Measurements from ENCODE around the gene HINT3. TPM values are rescaled to one million over a fixed set of nuclear protein-coding genes. Genes with fewer than 3 reads are reported as not detected.

Gene HINT3
- total RNA-seq, 1 experiment from 2014 or later, result 12.7 TPM

DNA sequence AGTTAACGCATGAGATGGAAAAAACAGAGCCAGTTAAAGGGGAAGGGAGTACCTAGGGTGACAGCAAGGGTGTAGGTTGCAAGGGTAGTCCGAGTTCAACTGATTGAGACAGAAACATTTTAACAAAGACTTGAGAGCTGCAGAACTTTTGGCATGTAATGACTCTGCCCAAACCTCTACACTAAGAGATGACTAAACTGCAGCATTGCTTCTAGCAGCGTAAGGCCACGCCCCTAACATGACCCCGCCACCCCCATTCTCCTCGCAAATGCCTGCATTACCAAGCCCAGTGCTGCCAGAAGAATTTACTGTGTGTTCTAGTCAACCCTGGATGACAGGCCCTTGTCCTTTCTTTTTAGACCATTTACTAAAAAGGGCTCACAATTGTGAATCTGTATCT is 6.3 kb upstream of the HINT3 start:
- H3K4me3 ChIP-seq (replicated peaks in 1 of 2; ENCODE audit: low read depth in 1 of 2, low read length in 2 of 2), result no peak overlapping the region
- H4K20me1 ChIP-seq (ENCODE audit: insufficient read depth), result no peaks in the 10 kb centered on the region
- BruUV-seq (replicated peaks), result no TSS peak
- H3K9me2 ChIP-seq (ENCODE audit: insufficient read depth), result no peaks in the 10 kb centered on the region
- ATAC-seq (no peak), DNase-seq (ENCODE audit: low read depth, low spot score) (no peak)
- no peaks in the 10 kb centered on the region for H3K36me3 ChIP-seq (ENCODE audit: control insufficient read depth in 1 of 2, insufficient read depth in 2 of 2, low read length in 2 of 2)
- H2AFZ ChIP-seq (ENCODE audit: low read depth, low read length, poor library complexity, severe bottlenecking), result no peak overlapping the region
- no peaks in the 10 kb centered on the region for H3K27me3 ChIP-seq (ENCODE audit: insufficient read depth, low read length)
- TF ChIP-seq SIN3A (IDR thresholded peaks at IDR 0.05; ENCODE audit: low read depth) (no peak), CBX3 (IDR thresholded peaks at IDR 0.05; ENCODE audit: low read depth) (no peak), SP1 (IDR thresholded peaks at IDR 0.05; ENCODE audit: low read depth) (no peak), ZFX (IDR thresholded peaks at IDR 0.05) (no peak), CEBPB (IDR thresholded peaks at IDR 0.05; ENCODE audit: low read depth) (no peak), TCF7L2 (IDR thresholded peaks at IDR 0.05; ENCODE audit: borderline replicate concordance, extremely low read depth, insufficient read depth, insufficient read length) (no peak), EZH2phosphoT487 (IDR thresholded peaks at IDR 0.05; ENCODE audit: borderline replicate concordance) (no peak), FOSL1 (IDR thresholded peaks at IDR 0.05; ENCODE audit: low read depth) (no peak), POLR2A (IDR thresholded peaks at IDR 0.05; ENCODE audit: borderline replicate concordance, extremely low read depth, insufficient read depth, insufficient read length) (no peak), YY1 (IDR thresholded peaks at IDR 0.05; ENCODE audit: extremely low read depth, insufficient replicate concordance, low read depth, low read length) (no peak), ELF1 (IDR thresholded peaks at IDR 0.05; ENCODE audit: borderline replicate concordance, low read depth) (no peak), ZNF274 (IDR thresholded peaks at IDR 0.05; ENCODE audit: low read depth, low read length) (no peak), RAD21 (IDR thresholded peaks at IDR 0.05; ENCODE audit: low read depth) (no peak), SRF (IDR thresholded peaks at IDR 0.05; ENCODE audit: low read depth) (no peak), JUND (IDR thresholded peaks at IDR 0.05) (no peak)
- TF ChIP-seq, protein P1, sequence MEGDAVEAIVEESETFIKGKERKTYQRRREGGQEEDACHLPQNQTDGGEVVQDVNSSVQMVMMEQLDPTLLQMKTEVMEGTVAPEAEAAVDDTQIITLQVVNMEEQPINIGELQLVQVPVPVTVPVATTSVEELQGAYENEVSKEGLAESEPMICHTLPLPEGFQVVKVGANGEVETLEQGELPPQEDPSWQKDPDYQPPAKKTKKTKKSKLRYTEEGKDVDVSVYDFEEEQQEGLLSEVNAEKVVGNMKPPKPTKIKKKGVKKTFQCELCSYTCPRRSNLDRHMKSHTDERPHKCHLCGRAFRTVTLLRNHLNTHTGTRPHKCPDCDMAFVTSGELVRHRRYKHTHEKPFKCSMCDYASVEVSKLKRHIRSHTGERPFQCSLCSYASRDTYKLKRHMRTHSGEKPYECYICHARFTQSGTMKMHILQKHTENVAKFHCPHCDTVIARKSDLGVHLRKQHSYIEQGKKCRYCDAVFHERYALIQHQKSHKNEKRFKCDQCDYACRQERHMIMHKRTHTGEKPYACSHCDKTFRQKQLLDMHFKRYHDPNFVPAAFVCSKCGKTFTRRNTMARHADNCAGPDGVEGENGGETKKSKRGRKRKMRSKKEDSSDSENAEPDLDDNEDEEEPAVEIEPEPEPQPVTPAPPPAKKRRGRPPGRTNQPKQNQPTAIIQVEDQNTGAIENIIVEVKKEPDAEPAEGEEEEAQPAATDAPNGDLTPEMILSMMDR (IDR thresholded peaks at IDR 0.05 in 2 of 3, conservative IDR thresholded peaks at IDR 0.05 in 1 of 3; ENCODE audit: borderline replicate concordance in 1 of 3, insufficient read depth in 1 of 3, low read depth in 2 of 3, low read length in 2 of 3), result no peak
- TF ChIP-seq, protein P2, sequence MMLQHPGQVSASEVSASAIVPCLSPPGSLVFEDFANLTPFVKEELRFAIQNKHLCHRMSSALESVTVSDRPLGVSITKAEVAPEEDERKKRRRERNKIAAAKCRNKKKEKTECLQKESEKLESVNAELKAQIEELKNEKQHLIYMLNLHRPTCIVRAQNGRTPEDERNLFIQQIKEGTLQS (IDR thresholded peaks at IDR 0.05), result no peak
- TF ChIP-seq, protein P3, sequence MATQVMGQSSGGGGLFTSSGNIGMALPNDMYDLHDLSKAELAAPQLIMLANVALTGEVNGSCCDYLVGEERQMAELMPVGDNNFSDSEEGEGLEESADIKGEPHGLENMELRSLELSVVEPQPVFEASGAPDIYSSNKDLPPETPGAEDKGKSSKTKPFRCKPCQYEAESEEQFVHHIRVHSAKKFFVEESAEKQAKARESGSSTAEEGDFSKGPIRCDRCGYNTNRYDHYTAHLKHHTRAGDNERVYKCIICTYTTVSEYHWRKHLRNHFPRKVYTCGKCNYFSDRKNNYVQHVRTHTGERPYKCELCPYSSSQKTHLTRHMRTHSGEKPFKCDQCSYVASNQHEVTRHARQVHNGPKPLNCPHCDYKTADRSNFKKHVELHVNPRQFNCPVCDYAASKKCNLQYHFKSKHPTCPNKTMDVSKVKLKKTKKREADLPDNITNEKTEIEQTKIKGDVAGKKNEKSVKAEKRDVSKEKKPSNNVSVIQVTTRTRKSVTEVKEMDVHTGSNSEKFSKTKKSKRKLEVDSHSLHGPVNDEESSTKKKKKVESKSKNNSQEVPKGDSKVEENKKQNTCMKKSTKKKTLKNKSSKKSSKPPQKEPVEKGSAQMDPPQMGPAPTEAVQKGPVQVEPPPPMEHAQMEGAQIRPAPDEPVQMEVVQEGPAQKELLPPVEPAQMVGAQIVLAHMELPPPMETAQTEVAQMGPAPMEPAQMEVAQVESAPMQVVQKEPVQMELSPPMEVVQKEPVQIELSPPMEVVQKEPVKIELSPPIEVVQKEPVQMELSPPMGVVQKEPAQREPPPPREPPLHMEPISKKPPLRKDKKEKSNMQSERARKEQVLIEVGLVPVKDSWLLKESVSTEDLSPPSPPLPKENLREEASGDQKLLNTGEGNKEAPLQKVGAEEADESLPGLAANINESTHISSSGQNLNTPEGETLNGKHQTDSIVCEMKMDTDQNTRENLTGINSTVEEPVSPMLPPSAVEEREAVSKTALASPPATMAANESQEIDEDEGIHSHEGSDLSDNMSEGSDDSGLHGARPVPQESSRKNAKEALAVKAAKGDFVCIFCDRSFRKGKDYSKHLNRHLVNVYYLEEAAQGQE (IDR thresholded peaks at IDR 0.05; ENCODE audit: low read depth), result no peak
- TF ChIP-seq, protein P4, sequence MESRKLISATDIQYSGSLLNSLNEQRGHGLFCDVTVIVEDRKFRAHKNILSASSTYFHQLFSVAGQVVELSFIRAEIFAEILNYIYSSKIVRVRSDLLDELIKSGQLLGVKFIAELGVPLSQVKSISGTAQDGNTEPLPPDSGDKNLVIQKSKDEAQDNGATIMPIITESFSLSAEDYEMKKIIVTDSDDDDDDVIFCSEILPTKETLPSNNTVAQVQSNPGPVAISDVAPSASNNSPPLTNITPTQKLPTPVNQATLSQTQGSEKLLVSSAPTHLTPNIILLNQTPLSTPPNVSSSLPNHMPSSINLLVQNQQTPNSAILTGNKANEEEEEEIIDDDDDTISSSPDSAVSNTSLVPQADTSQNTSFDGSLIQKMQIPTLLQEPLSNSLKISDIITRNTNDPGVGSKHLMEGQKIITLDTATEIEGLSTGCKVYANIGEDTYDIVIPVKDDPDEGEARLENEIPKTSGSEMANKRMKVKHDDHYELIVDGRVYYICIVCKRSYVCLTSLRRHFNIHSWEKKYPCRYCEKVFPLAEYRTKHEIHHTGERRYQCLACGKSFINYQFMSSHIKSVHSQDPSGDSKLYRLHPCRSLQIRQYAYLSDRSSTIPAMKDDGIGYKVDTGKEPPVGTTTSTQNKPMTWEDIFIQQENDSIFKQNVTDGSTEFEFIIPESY (IDR thresholded peaks at IDR 0.05; ENCODE audit: extremely low read depth, insufficient replicate concordance, low read length), result no peak
- TF ChIP-seq, protein P5, sequence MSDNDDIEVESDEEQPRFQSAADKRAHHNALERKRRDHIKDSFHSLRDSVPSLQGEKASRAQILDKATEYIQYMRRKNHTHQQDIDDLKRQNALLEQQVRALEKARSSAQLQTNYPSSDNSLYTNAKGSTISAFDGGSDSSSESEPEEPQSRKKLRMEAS (IDR thresholded peaks at IDR 0.05), result no peak
- H3K4me2 ChIP-seq (ENCODE audit: low read length), result no peak overlapping the region
- intact Hi-C loops (cut with micrococcal nuclease), result no loop called here
- H3K79me2 ChIP-seq (ENCODE audit: insufficient read depth, low read length), result no peaks in the 10 kb centered on the region
- H3K9me3 ChIP-seq (ENCODE audit: control insufficient read depth in 1 of 2, insufficient read depth in 1 of 2, low read depth in 1 of 2, low read length in 2 of 2), result no peaks in the 10 kb centered on the region
- H3K4me1 ChIP-seq (ENCODE audit: control insufficient read depth in 1 of 2, insufficient read depth in 2 of 2, low read length in 2 of 2), result peaks cover 6 to 7% of the 10 kb centered on the region in 2 experiments; a peak in 3 of 4 replicates
- no peak overlapping the region for H3K9ac ChIP-seq (ENCODE audit: low read length)
- RAD21 ChIA-PET (ENCODE audit: low non-redundant PET in 1 of 2, low total read pairs in 2 of 2, uncharacterized antibody in 2 of 2, unreplicated experiment in 2 of 2), result no interaction called here
- CTCF ChIA-PET, result no interaction called here
- POLR2A ChIA-PET, result no interaction called here
- H3K27ac ChIP-seq (ENCODE audit: low read depth, low read length), result no peak overlapping the region
